HepG2 (cell line): Measurements from ENCODE around the gene SSU72.

Experiments used
- BRF2 ChIP-seq: sonication (generic); formaldehyde crosslinking; IDR thresholded peaks from 2 replicates; pipeline ENCODE4 v1.8.1; 2022; ENCODE audit warnings: mild to moderate bottlenecking, missing genetic modification reagents
- CTCF ChIP-seq: sonication (generic); formaldehyde crosslinking; IDR thresholded peaks from 2 replicates; pipeline ENCODE4 v1.5.0; 2020; ENCODE audit warnings: mild to moderate bottlenecking, missing genetic modification reagents, moderate library complexity
- MXI1 ChIP-seq: IDR thresholded peaks from 3 replicates; pipeline ENCODE4 v1.6.1; 2012; ENCODE audit warnings: low read depth, low read length, inconsistent platforms, borderline replicate concordance
- RAD21 ChIP-seq: fragments of 450-650 bp; formaldehyde crosslinking; IDR thresholded peaks from 2 replicates; pipeline ENCODE4 v1.5.0; 2020; ENCODE audit warnings: mild to moderate bottlenecking
- RAD51 ChIP-seq: fragments of 450-650 bp; IDR thresholded peaks from 2 replicates; pipeline ENCODE4 v1.6.1; 2016; ENCODE audit warnings: borderline replicate concordance
- RFX1 ChIP-seq: fragments of 450-650 bp; IDR thresholded peaks from 2 replicates; pipeline ENCODE4 v1.6.1; 2017
- THAP8 ChIP-seq: sonication (generic); formaldehyde crosslinking; IDR thresholded peaks from 2 replicates; pipeline ENCODE4 v1.5.1; 2020; ENCODE audit warnings: missing genetic modification reagents, mild to moderate bottlenecking, borderline replicate concordance
- ZNF83 ChIP-seq: sonication (generic); formaldehyde crosslinking; IDR thresholded peaks from 2 replicates; pipeline ENCODE4 v1.4.0; 2020; ENCODE audit warnings: missing genetic modification reagents, mild to moderate bottlenecking, borderline replicate concordance

GRCh38 chr1:1573843-1574720 is 581 bp downstream of the SSU72 start:
- TF ChIP-seq CTCF (CRISPR knock-in tag): peak; percentile 50
- TF ChIP-seq RAD21 (CRISPR knock-in tag): no peak
- peak; percentile 39; the same call in 1 of the 3 replicates for TF ChIP-seq MXI1
- TF ChIP-seq RAD51: no peak
- no peak for TF ChIP-seq BRF2
- no peak; the same call in 1 of the 2 replicates for TF ChIP-seq THAP8 (CRISPR knock-in tag)
- no peak for TF ChIP-seq ZNF83 (CRISPR knock-in tag)
- TF ChIP-seq RFX1: no peak
